Panc1 (cell line): ENCODE data around the gene RABEPK.

Source experiments
- POLR2AphosphoS5 ChIP-seq: IDR thresholded peaks from 2 replicates; pipeline ENCODE4 v1.6.1; 2012; ENCODE audit warnings: mild to moderate bottlenecking, low read depth, low read length, moderate library complexity
- SIN3A ChIP-seq: IDR thresholded peaks from 2 replicates; pipeline ENCODE4 v1.6.1; 2012; ENCODE audit warnings: low read depth, mild to moderate bottlenecking, low read length, moderate library complexity, borderline replicate concordance; ENCODE audit not compliant: insufficient read depth
- TF ChIP-seq, protein P1 (sequence below): fragments of 450-650 bp; IDR thresholded peaks from 2 replicates; pipeline ENCODE4 v1.5.1; 2017; ENCODE audit warnings: mild to moderate bottlenecking

DNA sequence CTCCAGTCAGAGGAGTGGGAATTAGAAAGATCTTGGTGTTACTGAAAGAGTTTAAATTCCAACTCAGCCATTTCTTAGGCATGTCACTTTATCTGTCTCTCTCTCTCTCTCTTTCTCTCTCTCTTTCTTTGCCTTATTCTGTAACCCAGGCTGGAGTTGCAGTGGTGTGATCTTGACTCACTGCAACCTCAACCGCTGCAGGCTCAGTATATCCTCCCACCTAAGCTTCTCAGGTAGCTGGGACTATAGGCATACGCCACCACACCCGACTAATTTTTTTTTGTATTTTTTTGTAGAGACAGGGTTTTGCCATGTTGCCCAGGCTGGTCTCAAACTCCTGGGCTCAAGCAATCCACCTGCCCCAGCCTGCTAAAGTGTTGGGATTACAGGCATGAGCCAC lies 18.3 kb downstream of the RABEPK start:
- TF ChIP-seq, protein P1, sequence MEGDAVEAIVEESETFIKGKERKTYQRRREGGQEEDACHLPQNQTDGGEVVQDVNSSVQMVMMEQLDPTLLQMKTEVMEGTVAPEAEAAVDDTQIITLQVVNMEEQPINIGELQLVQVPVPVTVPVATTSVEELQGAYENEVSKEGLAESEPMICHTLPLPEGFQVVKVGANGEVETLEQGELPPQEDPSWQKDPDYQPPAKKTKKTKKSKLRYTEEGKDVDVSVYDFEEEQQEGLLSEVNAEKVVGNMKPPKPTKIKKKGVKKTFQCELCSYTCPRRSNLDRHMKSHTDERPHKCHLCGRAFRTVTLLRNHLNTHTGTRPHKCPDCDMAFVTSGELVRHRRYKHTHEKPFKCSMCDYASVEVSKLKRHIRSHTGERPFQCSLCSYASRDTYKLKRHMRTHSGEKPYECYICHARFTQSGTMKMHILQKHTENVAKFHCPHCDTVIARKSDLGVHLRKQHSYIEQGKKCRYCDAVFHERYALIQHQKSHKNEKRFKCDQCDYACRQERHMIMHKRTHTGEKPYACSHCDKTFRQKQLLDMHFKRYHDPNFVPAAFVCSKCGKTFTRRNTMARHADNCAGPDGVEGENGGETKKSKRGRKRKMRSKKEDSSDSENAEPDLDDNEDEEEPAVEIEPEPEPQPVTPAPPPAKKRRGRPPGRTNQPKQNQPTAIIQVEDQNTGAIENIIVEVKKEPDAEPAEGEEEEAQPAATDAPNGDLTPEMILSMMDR: no peak
- no peak for TF ChIP-seq POLR2AphosphoS5
- TF ChIP-seq SIN3A: no peak
